ENCODE data around the gene PRLR. TPM values are rescaled to one million over a fixed set of nuclear protein-coding genes. Genes with fewer than 3 reads are reported as not detected.
"Not testable (repeated sequence)": the region's sequence is repeated elsewhere in the genome, so short reads cannot be mapped to it uniquely, and the experiment has no call there.

Gene PRLR
- total RNA-seq, 2 experiments from 2014 or later: 0.14 TPM; not detected in 1

DNA sequence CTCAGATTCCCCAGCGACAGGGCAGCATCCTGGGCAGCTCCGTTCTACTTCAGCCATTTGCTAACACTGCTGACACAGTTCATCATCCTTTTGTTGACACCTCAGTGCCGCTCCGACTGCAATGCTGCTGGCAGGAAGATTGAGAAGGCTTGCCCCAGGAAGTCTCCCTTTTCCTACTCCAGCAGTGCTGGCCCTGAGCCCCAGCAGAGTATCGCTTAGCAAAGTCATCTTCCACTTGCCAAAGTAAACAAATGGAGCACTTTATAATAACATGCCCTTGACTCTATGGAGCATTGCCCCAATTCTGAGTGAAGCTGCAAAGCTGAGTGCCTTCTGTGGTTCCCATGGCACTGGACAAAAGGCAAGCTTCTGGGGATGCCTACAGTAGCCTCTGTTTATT is 32.2 kb downstream of the PRLR start:
- Mint-ChIP-seq H3K27me3 (peaks cover 30% of the 10 kb centered on the region), H3K27ac (no peak overlapping the region), H3K36me3 (no peaks in the 10 kb centered on the region), H3K9me3 (ENCODE audit: low read depth) (no peaks in the 10 kb centered on the region), H3K4me1 (no peaks in the 10 kb centered on the region), H3K4me3 (no peak overlapping the region)
- CTCF ChIA-PET: no interaction called here
- no peak for DNase-seq
- ATAC-seq: no peak

DNA sequence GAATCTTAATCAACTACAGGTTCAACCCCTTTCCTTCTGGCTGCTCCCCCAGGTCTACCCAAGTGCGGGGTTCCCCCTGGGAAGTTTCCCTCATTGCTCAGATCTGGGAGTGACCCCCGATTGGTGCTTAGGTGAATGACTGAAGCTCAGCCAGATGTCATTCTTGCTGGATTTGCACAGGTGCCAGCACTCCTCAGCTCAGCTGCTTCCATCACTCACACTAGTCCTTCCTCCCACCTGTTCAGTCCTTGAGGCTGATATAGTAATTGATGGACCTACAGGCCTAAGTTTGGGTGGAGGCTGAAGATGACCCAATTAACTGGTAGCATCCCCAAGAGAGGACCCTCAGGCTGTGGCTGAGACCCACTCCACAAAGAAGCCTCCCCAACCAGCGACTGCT is 32.9 kb downstream of the PRLR start:
- CTCF ChIA-PET: no interaction called here
- peaks cover 30% of the 10 kb centered on the region for H3K27me3 Mint-ChIP-seq
- no peaks in the 10 kb centered on the region for H3K4me1 Mint-ChIP-seq
- no peak overlapping the region for H3K27ac Mint-ChIP-seq
- H3K36me3 Mint-ChIP-seq: no peaks in the 10 kb centered on the region
- H3K4me3 Mint-ChIP-seq: no peak overlapping the region
- H3K9me3 Mint-ChIP-seq (ENCODE audit: low read depth): no peaks in the 10 kb centered on the region
- no peak for ATAC-seq
- DNase-seq: no peak

DNA sequence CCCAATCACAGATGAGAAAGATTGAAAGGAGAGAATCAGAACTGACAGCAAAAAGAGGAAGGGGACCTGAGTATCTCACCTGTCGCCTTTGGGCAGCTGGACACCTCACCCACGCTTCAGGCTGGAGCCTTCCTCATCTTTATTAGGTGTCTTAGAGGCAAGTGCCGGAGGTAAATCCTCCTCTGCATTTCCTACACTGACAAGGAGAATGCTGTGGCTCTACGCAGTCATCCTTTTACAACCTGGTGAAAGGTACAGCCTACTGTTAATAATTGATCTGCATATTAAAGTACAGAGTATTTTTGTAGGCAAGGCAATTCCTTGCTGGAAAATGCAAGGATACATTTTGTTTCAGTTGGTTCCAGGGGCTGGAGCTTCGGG is 34.8 kb downstream of the PRLR start:
- Mint-ChIP-seq H3K4me1 (no peaks in the 10 kb centered on the region), H3K27ac (no peak overlapping the region), H3K4me3 (no peak overlapping the region), H3K36me3 (no peaks in the 10 kb centered on the region), H3K9me3 (ENCODE audit: low read depth) (no peaks in the 10 kb centered on the region), H3K27me3 (peaks cover 20% of the 10 kb centered on the region)
- CTCF ChIA-PET: no interaction called here
- ATAC-seq: no peak
- DNase-seq: no peak

DNA sequence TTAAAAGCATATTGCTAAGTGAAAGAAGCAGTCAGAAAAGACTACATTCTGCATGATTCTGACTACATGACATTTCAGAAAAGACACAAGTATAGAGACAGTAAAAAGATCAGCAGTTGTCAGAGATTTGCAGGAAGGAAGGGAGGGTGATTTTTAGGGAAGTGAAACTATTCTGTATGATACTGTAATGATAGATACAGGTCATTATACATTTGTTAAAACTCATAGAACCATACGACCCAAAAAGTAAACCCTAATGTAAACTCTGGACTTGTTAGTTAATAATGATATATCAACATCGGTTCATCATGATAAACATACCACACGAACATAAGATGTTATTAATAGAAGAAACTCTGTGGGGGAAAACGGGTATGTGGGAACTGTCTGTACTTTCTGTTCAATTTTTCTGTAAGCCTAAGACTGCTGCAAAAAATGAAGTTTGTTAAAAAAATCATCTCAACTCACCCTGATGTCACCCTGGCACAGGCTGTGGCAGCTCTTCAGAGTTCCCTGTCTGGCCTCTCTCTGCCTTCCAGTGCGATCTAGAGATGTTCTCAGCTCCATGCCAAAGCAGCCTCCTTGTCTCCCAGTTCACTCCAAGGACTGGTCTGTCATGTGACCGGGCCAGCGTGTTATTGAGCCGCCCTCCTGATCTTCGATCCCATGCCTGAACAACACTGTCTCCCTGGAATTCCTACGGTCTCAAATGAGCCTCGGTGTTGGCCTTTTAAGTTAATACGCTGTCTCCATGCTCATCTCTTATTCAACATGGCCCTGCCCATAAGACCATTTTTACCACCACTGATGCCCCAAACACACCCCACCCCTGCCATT is 35.4 kb downstream of the PRLR start:
- no peaks in the 10 kb centered on the region for H3K9me3 Mint-ChIP-seq (ENCODE audit: low read depth)
- ATAC-seq: no peak
- H3K36me3 Mint-ChIP-seq: no peaks in the 10 kb centered on the region
- no peaks in the 10 kb centered on the region for H3K4me1 Mint-ChIP-seq
- H3K4me3 Mint-ChIP-seq: no peak overlapping the region
- DNase-seq: no peak
- CTCF ChIA-PET: no interaction called here
- peaks cover 15% of the 10 kb centered on the region for H3K27me3 Mint-ChIP-seq
- no peak overlapping the region for H3K27ac Mint-ChIP-seq

DNA sequence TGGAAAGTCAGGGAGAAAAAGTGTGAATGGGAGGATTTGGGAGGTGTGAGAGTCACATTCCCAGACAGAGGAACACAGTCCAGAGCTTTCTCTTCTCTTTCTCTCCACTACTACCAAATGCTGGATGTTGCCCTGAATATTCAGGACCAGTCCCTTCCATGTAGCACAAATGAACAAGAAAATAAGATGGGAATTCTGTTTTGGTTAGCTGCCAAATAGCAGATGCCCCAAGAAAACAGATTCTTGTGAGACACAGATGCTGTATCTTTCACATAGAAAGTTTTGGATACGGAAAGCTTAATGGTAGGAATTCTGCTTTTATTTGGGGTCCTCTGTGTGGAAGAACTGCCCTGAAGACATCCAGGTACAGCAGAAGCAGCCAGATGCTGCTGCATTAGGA is 37.8 kb downstream of the PRLR start:
- no peak for ATAC-seq
- H3K27me3 Mint-ChIP-seq: peaks cover 9% of the 10 kb centered on the region
- no peak overlapping the region for H3K4me3 Mint-ChIP-seq
- H3K4me1 Mint-ChIP-seq: no peaks in the 10 kb centered on the region
- no peak for DNase-seq
- no peak overlapping the region for H3K27ac Mint-ChIP-seq
- H3K36me3 Mint-ChIP-seq: no peaks in the 10 kb centered on the region
- no peaks in the 10 kb centered on the region for H3K9me3 Mint-ChIP-seq (ENCODE audit: low read depth)
- CTCF ChIA-PET: interaction anchor here (1.4 kb wide), 1 partner anchor 9 kb away, joined by 4 read pairs; no protein-coding TSS in a partner anchor

DNA sequence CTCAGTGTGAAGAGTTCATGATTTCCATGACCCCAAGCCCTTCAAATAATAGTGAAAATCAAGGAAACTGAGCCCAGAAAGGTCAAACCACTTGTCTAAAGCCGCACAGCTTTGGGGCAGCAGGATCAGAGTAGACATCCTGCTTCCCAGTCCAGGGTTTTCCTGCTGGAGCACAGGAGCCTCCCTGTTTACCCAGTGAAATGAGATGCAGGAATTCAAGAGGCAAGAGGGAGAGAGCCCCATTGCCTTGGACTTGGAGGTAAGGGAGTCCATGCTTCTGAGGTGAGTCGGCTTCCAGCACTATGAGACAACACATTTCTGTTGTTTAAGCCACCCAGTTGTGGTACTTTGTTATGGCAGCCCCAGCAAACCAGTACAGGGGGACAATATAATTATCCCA is 40.5 kb downstream of the PRLR start:
- ATAC-seq; H3K27ac Mint-ChIP-seq; H3K4me3 Mint-ChIP-seq; H3K9me3 Mint-ChIP-seq (ENCODE audit: low read depth); DNase-seq; H3K36me3 Mint-ChIP-seq; H3K4me1 Mint-ChIP-seq; CTCF ChIA-PET: not testable (repeated sequence)
- H3K27me3 Mint-ChIP-seq: peaks cover 13% of the 10 kb centered on the region

DNA sequence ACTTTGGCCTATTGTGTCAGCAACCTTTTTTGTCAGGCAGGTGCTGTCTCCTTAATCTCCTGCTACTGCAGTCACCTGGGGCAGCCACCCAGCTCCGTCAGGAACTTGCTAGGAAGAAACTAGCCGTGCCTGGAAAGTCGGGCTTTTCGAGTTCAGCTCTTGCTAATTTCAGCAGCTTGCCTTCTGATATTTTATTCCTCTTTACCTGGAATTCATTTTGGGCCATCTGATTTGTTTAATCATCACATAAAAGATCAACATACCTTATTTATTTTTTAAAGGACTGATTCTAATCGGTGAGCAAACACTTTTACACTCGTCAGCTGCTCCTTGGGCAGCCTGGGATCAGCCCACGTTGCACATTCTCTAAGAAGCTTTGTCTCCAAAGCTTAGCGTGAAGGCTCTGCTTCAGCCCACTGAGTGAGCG is 42.2 kb downstream of the PRLR start:
- H3K4me1 Mint-ChIP-seq: no peaks in the 10 kb centered on the region
- no peaks in the 10 kb centered on the region for H3K9me3 Mint-ChIP-seq (ENCODE audit: low read depth)
- no peaks in the 10 kb centered on the region for H3K36me3 Mint-ChIP-seq
- CTCF ChIA-PET: no interaction called here
- DNase-seq (no peak), ATAC-seq (no peak)
- H3K4me3 Mint-ChIP-seq: no peak overlapping the region
- H3K27me3 Mint-ChIP-seq: peaks cover 10% of the 10 kb centered on the region
- no peak overlapping the region for H3K27ac Mint-ChIP-seq

DNA sequence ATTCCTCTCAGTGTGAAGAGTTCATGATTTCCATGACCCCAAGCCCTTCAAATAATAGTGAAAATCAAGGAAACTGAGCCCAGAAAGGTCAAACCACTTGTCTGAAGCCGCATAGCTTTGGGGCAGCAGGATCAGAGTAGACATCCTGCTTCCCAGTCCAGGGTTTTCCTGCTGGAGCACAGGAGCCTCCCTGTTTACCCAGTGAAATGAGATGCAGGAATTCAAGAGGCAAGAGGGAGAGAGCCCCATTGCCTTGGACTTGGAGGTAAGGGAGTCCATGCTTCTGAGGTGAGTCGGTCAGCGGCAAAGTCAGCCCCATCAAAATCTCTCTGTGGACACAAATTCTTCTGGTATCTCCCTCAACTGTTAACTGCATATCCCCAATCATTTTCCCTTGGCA is 42.7 kb downstream of the PRLR start:
- DNase-seq; H3K4me3 Mint-ChIP-seq; H3K9me3 Mint-ChIP-seq (ENCODE audit: low read depth); ATAC-seq; H3K4me1 Mint-ChIP-seq; CTCF ChIA-PET; H3K27ac Mint-ChIP-seq; H3K36me3 Mint-ChIP-seq: not testable (repeated sequence)
- H3K27me3 Mint-ChIP-seq: peaks cover 10% of the 10 kb centered on the region

DNA sequence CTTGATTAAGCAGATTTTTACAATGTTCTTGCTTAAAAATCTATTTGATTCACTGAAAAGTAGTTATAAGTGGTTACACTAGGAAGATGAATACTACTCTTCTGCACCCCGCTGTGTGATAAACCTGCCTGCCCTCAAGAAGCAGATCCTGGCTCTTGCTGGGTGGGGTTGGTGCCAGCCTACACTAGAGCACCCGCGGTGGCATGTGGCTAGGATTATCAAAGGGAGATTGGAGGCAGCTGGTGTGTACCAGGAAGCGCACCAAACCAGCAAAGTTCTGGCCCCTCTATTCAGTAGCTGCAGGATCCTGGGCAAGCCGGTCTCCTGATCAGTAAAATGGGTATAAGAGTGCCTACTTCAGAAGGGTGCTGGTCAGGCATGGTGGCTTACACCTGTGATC is 43.5 kb downstream of the PRLR start:
- H3K4me1 Mint-ChIP-seq: no peaks in the 10 kb centered on the region
- H3K9me3 Mint-ChIP-seq (ENCODE audit: low read depth): no peaks in the 10 kb centered on the region
- H3K27me3 Mint-ChIP-seq: peaks cover 17% of the 10 kb centered on the region
- ATAC-seq (no peak), DNase-seq (no peak)
- H3K27ac Mint-ChIP-seq: no peak overlapping the region
- CTCF ChIA-PET: no interaction called here
- H3K36me3 Mint-ChIP-seq: no peaks in the 10 kb centered on the region
- no peak overlapping the region for H3K4me3 Mint-ChIP-seq

DNA sequence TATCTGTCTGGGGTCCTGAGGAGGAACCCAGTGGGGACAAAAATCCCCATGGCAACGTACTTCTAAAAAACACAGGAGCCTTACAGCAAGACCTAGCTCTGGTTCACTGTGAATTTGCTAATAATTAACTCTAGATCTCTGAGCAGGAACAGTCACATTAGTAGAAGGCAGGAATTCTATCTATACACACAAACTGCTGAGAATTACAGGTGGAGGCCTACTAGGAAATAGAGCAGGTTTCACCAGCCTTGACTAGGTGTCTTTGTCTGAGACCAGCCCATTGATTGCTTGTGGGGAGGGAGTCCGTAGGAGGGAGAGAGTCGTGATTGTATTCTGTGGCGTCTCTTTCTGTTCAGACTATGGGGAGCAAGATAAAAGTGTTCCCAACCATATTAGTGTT is 44.8 kb downstream of the PRLR start:
- Mint-ChIP-seq H3K9me3 (ENCODE audit: low read depth) (no peaks in the 10 kb centered on the region), H3K27ac (no peak overlapping the region), H3K4me1 (no peaks in the 10 kb centered on the region), H3K27me3 (peaks cover 17% of the 10 kb centered on the region), H3K36me3 (no peaks in the 10 kb centered on the region), H3K4me3 (no peak overlapping the region)
- CTCF ChIA-PET: no interaction called here
- ATAC-seq: no peak
- DNase-seq: no peak

DNA sequence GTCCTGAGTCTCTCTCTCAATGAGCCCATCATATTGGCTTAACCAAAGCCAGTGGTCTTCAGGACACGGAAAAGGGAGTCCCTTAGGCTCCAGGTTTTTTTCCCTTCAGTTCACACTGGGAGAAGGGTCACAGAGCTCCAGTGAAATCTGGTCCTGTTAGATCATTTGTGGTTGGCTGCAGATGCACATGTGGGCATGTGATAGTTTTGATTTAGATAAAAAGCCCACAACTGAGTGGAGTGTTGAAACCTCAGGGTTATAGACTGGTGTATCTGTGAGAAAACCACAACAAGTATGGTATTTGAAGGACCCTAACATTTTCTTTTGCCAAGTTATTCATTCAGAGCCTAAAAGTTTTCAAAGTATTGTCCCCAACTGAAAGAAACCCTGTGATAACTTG is 46.7 kb downstream of the PRLR start:
- Mint-ChIP-seq H3K27me3 (peaks cover 16% of the 10 kb centered on the region), H3K36me3 (no peaks in the 10 kb centered on the region), H3K4me3 (no peak overlapping the region), H3K27ac (no peak overlapping the region), H3K4me1 (no peaks in the 10 kb centered on the region), H3K9me3 (ENCODE audit: low read depth) (no peaks in the 10 kb centered on the region)
- CTCF ChIA-PET: interaction anchor here (1.3 kb wide), 1 partner anchor 9 kb away, joined by 4 read pairs; no protein-coding TSS in a partner anchor
- no peak for DNase-seq
- ATAC-seq: no peak

DNA sequence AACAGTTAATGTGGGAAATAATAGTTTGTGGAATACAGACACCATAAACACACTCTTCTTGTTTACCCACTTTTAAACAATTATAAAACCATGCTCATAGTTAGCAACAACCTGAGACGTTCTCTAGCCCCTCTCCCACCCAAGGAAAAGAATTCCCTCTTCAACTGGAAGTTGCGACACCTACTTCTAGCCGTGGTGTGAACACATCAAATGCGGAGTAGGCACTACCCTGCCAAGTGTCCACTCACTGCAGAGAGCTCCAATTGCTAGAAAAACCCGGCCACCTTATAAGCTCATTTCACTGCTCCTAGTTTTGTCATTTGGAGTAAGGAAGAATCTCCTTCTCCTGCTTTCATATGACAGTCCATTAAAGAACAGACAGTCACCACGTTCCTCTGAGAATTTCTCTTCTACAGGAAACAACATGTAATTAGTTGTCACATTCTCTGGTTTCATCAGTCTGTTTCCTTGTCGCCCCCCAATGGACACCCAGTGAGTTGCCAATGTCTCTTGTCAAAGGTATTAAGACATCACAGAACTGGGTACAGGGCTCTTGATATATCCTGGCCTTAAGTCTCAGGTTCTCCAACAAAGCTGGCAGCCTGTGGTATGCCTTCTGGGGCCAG is 47.3 kb downstream of the PRLR start:
- peak; percentile 47 for DNase-seq
- H3K4me1 Mint-ChIP-seq: no peaks in the 10 kb centered on the region
- no peak overlapping the region for H3K4me3 Mint-ChIP-seq
- no peak for ATAC-seq
- no peaks in the 10 kb centered on the region for H3K9me3 Mint-ChIP-seq (ENCODE audit: low read depth)
- CTCF ChIA-PET: interaction anchor here (1.3 kb wide), 1 partner anchor 9 kb away, joined by 4 read pairs; no protein-coding TSS in a partner anchor
- H3K27ac Mint-ChIP-seq: no peak overlapping the region
- H3K36me3 Mint-ChIP-seq: no peaks in the 10 kb centered on the region
- peaks cover 20% of the 10 kb centered on the region for H3K27me3 Mint-ChIP-seq

DNA sequence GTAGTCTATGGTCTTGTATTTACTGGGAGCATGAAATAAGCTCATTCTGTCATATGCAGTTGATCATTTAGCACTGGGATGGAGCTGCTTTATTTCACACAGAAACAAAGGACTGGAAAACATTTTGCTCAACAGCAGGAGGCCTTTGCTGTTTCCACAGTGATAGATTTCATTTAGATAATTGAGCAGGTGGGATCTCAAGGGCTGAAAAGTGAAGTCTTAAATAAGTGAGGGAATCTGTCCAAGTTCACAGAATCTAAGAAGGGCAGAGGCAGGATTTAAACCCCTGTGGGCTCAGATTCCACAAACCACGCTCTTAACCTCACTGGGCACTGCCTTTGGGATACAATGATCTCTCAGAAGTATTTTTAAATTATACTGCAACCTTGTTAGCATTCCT is 47.8 kb downstream of the PRLR start:
- H3K9me3 Mint-ChIP-seq (ENCODE audit: low read depth): no peaks in the 10 kb centered on the region
- no peak overlapping the region for H3K27ac Mint-ChIP-seq
- CTCF ChIA-PET: interaction anchor here (1.0 to 1.3 kb wide), 2 partner anchors 10 to 151 kb away, joined by 3 to 4 read pairs; no protein-coding TSS in a partner anchor
- DNase-seq (no peak), ATAC-seq (no peak)
- H3K36me3 Mint-ChIP-seq: no peaks in the 10 kb centered on the region
- no peak overlapping the region for H3K4me3 Mint-ChIP-seq
- no peaks in the 10 kb centered on the region for H3K4me1 Mint-ChIP-seq
- H3K27me3 Mint-ChIP-seq: peaks cover 20% of the 10 kb centered on the region

DNA sequence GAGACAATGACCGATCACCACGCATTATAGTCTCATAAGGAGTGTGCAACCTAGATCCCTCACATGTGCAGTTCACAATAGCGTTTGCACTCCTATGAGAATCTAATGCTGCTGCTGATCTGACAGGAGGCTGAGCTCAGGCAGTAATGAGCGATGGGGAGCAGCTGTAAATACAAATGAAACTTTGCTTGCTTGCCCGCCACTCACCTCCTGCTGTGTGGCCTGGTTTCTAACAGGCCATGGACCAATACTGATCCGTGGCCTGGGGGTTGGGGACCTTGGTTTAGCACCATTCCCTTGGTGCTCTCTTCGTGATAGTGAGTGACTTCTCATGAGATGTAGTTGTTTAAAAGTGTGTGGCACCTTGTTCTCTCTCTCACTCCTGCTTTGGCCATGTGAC is 50.2 kb downstream of the PRLR start:
- no peaks in the 10 kb centered on the region for H3K9me3 Mint-ChIP-seq (ENCODE audit: low read depth)
- ATAC-seq (no peak), DNase-seq (no peak)
- no peaks in the 10 kb centered on the region for H3K36me3 Mint-ChIP-seq
- no peaks in the 10 kb centered on the region for H3K4me1 Mint-ChIP-seq
- peaks cover 16% of the 10 kb centered on the region for H3K27me3 Mint-ChIP-seq
- no peak overlapping the region for H3K4me3 Mint-ChIP-seq
- H3K27ac Mint-ChIP-seq: no peak overlapping the region
- CTCF ChIA-PET: no interaction called here

Data from activated CD8-positive, alpha-beta memory T cell treated with anti-CD3 and anti-CD28 coated beads, Interleukin-2, amount 10 ng/mL, durations not matched to agents 7 days and 5 days (primary cell).